ENCODE results near the gene TOP3A.

TOP3A gene

GRCh38 chr17:18291718-18292540 lies 22.9 kb downstream of the TOP3A start:
- Histone ChIP-seq H3K4me1 (ENCODE audit: insufficient read depth, low read length, severe bottlenecking) (no peaks in the 10 kb centered on the region), H4K20me1 (ENCODE audit: insufficient read depth, low read length) (no peaks in the 10 kb centered on the region), H3K79me2 (ENCODE audit: insufficient read depth, low read length) (no peaks in the 10 kb centered on the region), H3K27me3 (ENCODE audit: insufficient read depth, low read length) (no peaks in the 10 kb centered on the region), H3K4me3 (ENCODE audit: low read depth, low read length, poor library complexity, severe bottlenecking) (no peak overlapping the region), H3K4me2 (ENCODE audit: low read length) (no peak overlapping the region), H3F3A (ENCODE audit: insufficient read depth, low read length) (no peaks in the 10 kb centered on the region), H3K36me3 (ENCODE audit: insufficient read depth, low read length) (peaks cover 79% of the 10 kb centered on the region), H3K9me3 (ENCODE audit: low read length) (no peaks in the 10 kb centered on the region), H3K9me2 (ENCODE audit: low read depth, low read length) (no peaks in the 10 kb centered on the region), H3K27ac (ENCODE audit: low read depth, low read length, poor library complexity, severe bottlenecking) (no peak overlapping the region), H2AFZ (ENCODE audit: low read length) (no peak overlapping the region), H3K9ac (ENCODE audit: low read length) (no peak overlapping the region)
- TF ChIP-seq CTCF (IDR thresholded peaks at IDR 0.05; ENCODE audit: low read length), result no peak
- no peak for TF ChIP-seq EZH2 (IDR thresholded peaks at IDR 0.05; ENCODE audit: borderline replicate concordance, low read length)

GRCh38 chr17:18285296-18285695 lies 29.5 kb downstream of the TOP3A start:
- TF ChIP-seq EZH2 (IDR thresholded peaks at IDR 0.05; ENCODE audit: borderline replicate concordance, low read length), result no peak
- TF ChIP-seq CTCF (IDR thresholded peaks at IDR 0.05; ENCODE audit: low read length), result no peak
- Histone ChIP-seq H2AFZ (ENCODE audit: low read length) (no peak overlapping the region), H3K27ac (ENCODE audit: low read depth, low read length, poor library complexity, severe bottlenecking) (no peak overlapping the region), H3K9me3 (ENCODE audit: low read length) (no peaks in the 10 kb centered on the region), H3K79me2 (ENCODE audit: insufficient read depth, low read length) (no peaks in the 10 kb centered on the region), H3K9me2 (ENCODE audit: low read depth, low read length) (no peaks in the 10 kb centered on the region), H3K4me2 (ENCODE audit: low read length) (no peak overlapping the region), H3K27me3 (ENCODE audit: insufficient read depth, low read length) (no peaks in the 10 kb centered on the region), H4K20me1 (ENCODE audit: insufficient read depth, low read length) (no peaks in the 10 kb centered on the region), H3K4me3 (ENCODE audit: low read depth, low read length, poor library complexity, severe bottlenecking) (no peak overlapping the region), H3K4me1 (ENCODE audit: insufficient read depth, low read length, severe bottlenecking) (no peaks in the 10 kb centered on the region), H3F3A (ENCODE audit: insufficient read depth, low read length) (no peaks in the 10 kb centered on the region), H3K9ac (ENCODE audit: low read length) (no peak overlapping the region), H3K36me3 (ENCODE audit: insufficient read depth, low read length) (peaks cover 87% of the 10 kb centered on the region)

- H3K27me3 ChIP-seq (ENCODE audit: insufficient read depth, low read length), result no peaks in the 10 kb centered on the region
- H2AFZ ChIP-seq (ENCODE audit: low read length), result no peak overlapping the region
- no peak overlapping the region for H3K4me2 ChIP-seq (ENCODE audit: low read length)
- H4K20me1 ChIP-seq (ENCODE audit: insufficient read depth, low read length), result no peaks in the 10 kb centered on the region
- TF ChIP-seq EZH2 (IDR thresholded peaks at IDR 0.05; ENCODE audit: borderline replicate concordance, low read length) (no peak), CTCF (IDR thresholded peaks at IDR 0.05; ENCODE audit: low read length) (no peak)
- H3K4me3 ChIP-seq (ENCODE audit: low read depth, low read length, poor library complexity, severe bottlenecking), result no peak overlapping the region
- H3K79me2 ChIP-seq (ENCODE audit: insufficient read depth, low read length), result no peaks in the 10 kb centered on the region
- no peaks in the 10 kb centered on the region for H3K9me3 ChIP-seq (ENCODE audit: low read length)
- H3K27ac ChIP-seq (ENCODE audit: low read depth, low read length, poor library complexity, severe bottlenecking), result no peak overlapping the region
- H3K9me2 ChIP-seq (ENCODE audit: low read depth, low read length), result no peaks in the 10 kb centered on the region
- H3K9ac ChIP-seq (ENCODE audit: low read length), result no peak overlapping the region
- H3F3A ChIP-seq (ENCODE audit: insufficient read depth, low read length), result no peaks in the 10 kb centered on the region
- H3K4me1 ChIP-seq (ENCODE audit: insufficient read depth, low read length, severe bottlenecking), result no peaks in the 10 kb centered on the region
- H3K36me3 ChIP-seq (ENCODE audit: insufficient read depth, low read length), result peaks cover 91% of the 10 kb centered on the region
These were observed 33.0 kb downstream of the TOP3A start for GRCh38 chr17:18281788-18282187.
